Stimulated activated CD4-positive, alpha-beta T cell treated with anti-CD3 and anti-CD28 coated beads, TNF-alpha, amount 100 ng/mL, for 1 hour (primary cell): ENCODE measurements around the gene MUC2.

ENCODE experiments used
- DNase-seq, 3 donors: peaks; one replicate each; pipeline ENCODE4 v3.0.0-alpha.2; 2020; ENCODE audit warnings: low read depth in 3 of 3, low spot score in 1 of 3

The MUC2 gene

DNA sequence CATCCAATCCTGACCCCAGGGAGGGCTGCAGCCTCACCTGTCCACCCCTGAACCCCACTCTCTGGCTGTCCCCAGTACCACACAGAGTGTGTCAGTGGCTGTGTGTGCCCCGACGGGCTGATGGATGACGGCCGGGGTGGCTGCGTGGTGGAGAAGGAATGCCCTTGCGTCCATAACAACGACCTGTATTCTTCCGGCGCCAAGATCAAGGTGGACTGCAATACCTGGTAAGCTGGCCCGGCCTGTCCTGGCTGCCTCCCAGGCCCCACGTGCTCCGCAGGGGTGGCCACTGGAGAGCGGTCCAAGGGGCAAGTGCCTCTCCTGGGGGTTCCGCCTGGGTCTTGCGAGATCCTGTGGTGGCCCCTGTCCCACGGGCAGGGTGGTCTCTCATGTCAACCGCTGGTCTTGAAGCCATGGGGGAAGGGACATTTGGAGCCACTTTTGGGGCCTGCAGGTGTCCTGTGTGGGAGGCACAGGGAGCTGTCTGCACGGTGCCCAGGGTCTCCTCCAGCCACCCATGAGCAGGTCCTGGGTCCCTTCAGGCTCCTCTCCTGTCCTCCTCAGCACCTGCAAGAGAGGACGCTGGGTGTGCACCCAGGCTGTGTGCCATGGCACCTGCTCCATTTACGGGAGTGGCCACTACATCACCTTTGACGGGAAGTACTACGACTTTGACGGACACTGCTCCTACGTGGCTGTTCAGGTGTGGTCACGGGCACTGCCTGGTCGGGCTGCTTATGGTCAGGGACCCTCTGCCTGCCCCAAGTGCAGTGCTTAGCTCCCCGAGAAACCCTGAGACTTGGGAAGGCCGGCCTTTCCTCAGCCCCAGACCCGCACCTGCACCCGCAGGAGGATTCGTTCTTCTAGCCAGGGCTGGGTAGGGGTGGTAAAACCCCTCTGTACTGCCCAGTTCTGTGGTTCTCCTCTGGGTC is 11.8 kb downstream of the MUC2 start:
- no peak for DNase-seq

DNA sequence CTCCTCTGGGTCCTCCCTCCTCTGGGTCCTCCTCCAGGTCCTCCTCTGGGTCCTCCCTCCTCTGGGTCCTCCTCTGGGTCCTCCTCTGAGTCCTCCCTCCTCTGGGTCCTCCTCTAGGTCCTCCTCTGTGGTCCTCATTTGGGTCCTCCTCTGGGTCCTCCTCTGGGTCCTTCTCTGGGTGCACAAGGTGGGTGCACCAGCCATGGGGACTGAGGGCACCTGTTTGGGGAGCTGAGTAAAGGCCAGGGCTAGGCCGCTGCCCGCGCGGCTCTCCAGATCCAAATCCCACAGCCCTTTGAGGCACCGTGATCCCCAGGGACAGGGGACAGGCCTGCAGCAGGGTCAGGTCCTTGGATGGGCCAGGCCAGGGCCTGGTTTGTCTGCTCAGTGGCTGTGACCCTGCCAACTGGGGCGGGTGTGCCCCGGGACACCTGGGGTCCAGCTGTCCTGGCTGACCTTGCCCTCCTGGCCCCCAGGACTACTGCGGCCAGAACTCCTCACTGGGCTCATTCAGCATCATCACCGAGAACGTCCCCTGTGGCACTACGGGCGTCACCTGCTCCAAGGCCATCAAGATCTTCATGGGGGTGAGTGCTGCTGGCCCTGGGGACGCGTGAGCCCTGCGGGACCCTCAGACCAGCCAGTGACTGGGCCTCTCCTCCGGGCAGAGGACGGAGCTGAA is 12.7 kb downstream of the MUC2 start:
- no peak for DNase-seq

DNA sequence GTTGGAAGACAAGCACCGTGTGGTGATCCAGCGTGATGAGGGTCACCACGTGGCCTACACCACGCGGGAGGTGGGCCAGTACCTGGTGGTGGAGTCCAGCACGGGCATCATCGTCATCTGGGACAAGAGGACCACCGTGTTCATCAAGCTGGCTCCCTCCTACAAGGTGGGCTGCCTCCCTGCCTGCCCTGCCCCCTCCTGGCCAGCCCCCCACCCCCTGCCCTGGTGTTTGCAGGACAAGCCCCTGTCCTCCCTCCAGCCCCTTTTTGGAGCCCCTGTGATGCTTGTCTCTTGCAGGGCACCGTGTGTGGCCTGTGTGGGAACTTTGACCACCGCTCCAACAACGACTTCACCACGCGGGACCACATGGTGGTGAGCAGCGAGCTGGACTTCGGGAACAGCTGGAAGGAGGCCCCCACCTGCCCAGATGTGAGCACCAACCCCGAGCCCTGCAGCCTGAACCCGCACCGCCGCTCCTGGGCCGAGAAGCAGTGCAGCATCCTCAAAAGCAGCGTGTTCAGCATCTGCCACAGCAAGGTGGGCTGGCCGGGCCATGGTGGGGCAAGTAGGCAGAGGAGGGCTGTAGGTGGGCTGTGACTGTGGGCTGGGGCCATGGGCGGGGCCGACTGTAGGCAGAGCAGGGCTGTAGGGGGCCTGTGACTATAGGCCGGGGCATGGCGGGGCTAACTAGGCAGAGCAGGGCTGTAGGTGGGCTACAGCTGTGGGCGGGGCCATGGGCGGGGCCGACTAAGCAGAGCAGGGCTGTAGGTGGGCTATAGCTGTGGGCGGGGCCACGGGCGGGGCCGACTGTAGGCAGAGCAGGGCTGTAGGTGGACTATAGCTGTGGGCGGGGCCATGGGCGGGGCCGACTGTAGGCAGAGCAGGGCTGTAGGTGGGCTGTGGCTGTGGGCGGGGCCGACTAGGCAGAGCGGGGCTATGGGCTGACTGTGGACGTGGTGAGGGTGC is 13.6 kb downstream of the MUC2 start:
- DNase-seq: no peak

DNA sequence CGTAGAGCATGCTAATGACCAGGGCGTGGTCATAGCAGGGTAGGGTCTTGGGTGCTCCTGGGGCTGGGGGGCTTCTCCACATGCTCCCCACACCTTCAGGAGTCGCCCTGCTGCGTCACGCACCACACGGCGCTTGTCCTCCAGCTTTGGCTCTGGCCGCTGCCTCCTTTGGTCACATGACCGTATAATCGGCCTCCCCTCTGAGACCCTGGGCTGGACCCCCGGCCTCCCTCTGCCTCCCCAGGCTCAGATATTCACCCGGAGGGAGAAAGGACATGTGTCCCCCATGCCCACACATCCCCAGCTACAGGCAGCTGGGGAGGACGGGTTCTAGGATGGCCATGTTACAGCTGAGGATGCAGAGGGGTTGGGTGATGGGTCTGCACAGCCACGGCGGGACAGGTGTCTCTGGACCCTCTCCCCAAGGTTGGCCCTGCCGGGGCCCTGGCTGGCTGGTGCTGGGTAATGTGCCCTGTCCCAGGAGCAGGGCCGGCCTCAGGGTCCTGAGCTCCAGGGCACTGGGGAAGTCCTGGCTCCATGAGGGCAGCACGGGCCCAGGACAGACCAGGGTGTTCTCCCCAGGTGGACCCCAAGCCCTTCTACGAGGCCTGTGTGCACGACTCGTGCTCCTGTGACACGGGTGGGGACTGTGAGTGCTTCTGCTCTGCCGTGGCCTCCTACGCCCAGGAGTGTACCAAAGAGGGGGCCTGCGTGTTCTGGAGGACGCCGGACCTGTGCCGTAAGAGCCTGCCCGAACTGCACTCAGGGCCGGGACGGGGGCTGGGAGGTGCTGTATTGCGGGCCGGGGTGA is 14.5 kb downstream of the MUC2 start:
- no peak for DNase-seq

DNA sequence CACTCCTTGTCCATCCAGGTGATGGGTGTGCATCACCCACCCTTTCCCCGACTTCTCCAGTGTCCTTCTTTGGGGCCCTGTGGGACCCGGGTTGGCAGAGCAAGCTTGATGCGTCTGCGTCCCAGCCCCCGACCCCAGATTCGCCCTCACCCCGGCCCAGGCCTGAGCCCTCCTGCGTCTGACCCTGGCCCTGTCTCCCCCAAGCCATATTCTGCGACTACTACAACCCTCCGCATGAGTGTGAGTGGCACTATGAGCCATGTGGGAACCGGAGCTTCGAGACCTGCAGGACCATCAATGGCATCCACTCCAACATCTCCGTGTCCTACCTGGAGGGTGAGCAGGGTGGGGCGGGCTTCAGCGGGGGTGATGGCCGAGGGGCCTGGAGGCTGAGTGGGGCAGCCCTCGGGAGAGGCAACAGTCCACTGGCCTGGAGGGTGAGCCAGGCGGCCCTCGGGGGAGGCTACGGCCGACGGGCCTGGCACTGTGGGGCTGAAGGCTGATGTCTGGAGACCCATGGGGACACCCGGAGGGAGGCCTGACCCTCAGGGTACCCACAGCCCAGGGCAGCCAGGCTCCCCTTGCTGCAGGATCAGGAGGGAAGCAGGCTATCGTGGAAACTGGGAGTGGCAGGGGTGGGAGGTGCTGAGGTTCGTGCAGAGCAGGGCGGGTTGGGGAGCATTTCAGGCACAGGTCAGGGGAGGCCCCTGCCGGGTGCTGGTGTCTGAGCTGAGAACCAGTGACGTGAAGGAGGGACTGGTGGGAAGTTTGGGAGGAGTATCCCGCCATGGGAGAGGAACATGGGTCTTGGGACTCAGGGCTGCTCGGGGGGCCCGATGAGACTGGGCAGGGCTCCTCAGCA is 15.3 kb downstream of the MUC2 start:
- no peak for DNase-seq

DNA sequence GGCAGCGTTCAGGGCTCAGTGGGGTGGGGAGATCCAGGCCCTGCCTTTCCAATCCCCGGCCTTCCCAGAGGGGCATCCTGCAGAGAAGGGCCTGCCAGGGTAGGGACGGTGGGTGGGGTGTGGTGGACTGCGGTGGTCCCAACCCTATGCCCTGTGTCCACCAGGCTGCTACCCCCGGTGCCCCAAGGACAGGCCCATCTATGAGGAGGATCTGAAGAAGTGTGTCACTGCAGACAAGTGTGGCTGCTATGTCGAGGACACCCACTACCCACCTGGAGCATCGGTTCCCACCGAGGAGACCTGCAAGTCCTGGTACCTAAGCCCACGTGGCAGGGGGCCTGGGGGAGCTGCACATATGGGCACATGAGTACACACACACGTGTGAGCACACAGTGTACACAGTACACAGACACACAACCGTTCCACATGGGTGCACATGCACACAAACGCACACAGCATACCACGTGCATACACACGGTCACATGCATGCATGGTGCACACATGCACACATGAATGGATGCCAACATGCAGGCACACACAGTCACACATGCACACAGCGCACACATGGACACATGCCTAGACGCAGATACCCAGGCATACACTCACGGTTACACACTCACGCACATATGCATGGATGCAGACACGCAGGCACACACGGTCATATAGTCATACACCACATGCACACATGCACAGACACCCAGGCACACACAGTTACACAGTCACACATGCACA is 16.1 kb downstream of the MUC2 start:
- DNase-seq: no peak

DNA sequence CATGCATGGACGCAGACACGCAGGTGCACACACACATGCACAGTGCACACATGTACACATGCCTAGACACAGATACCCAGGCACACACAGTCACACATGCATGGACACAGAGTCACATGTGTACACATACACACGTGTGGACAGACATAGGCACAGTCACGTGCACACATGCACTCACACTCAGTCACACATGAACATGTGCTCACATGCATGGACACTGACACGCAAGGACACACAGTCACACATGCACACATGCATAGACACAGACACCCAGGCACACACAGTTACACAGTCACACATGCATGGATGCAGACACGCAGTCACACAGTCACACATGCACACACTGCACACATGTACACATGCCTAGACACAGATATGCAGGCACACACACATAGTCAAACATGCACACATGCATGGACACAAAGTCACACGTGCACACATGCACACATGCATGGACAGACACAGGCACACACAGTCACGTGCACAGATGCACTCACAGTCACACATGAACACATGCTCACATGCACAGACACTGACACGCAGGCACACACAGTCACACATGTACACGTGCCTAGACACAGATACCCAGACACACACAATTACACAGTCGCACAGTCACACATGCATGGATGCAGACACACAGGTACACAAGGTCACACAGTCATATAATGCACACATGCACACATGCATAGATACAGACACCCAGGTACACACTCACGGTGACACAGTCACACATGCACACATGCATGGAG is 16.8 kb downstream of the MUC2 start:
- no peak for DNase-seq

DNA sequence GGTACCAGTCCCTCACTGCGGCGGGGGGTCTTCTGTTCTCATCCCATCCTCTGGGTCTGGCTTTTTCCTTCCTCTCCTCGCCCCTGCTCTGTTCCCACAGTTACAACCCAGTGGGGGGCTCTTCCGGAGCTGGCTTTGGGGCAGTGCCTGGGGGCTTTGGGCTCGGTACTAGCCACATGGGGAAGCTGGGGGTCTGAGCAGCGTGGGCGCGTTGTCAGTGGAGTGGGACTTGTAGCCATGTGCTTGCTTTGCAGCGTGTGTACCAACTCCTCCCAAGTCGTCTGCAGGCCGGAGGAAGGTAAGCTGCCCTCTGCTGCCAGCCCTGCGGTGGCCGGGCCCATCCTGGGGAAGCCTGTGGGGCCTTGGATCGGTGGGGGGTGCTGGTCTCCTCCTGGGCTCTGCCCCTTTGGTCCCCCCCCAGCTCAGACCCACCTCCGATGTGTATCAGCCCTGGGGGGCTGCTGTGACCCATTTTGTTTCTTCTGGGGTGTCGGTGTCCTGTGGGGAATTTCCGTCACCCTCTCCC is 17.5 kb downstream of the MUC2 start:
- DNase-seq: no peak

DNA sequence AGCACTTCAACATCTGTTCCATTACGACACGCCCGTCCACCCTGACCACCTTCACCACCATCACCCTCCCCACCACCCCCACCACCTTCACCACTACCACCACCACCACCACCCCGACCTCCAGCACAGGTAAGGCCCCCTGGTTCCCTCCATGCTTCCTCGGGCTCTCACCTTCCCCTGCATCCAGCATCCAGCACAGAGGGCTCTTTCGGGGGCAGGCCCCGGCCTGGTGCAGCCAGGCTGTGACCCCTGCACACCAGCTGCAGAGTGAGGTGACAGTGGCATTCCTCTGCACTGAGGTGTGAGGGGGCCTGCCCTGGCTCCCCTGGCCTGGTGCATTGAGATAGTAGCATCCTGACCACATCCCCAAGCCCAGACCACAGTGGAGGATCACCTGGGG is 18.2 kb downstream of the MUC2 start:
- DNase-seq: no peak

DNA sequence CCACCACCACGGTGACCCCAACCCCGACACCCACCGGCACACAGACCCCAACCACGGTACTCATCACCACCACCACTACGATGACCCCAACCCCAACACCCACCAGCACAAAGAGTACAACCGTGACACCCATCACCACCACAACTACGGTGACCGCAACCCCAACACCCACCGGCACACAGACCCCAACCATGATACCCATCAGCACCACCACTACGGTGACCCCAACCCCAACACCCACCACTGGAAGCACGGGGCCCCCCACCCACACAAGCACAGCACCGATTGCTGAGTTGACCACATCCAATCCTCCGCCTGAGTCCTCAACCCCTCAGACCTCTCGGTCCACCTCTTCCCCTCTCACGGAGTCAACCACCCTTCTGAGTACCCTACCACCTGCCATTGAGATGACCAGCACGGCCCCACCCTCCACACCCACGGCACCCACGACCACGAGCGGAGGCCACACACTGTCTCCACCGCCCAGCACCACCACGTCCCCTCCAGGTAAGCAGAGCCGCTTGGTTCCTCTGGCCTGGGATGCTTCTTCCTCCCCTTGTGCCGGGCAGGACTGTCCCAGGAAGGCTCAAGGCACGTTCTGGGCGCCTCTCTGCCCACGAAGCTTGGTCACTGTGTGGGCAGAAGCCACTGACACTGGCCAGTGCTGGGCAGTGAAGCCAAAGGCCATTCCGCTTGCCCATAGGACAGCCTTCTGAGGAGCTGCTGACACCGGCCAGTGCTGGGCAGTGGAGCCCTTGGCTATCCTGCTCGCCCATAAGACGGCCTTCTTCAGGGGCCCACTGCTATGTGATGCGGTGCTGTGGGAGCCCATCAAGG is 25.1 kb downstream of the MUC2 start:
- no peak for DNase-seq

DNA sequence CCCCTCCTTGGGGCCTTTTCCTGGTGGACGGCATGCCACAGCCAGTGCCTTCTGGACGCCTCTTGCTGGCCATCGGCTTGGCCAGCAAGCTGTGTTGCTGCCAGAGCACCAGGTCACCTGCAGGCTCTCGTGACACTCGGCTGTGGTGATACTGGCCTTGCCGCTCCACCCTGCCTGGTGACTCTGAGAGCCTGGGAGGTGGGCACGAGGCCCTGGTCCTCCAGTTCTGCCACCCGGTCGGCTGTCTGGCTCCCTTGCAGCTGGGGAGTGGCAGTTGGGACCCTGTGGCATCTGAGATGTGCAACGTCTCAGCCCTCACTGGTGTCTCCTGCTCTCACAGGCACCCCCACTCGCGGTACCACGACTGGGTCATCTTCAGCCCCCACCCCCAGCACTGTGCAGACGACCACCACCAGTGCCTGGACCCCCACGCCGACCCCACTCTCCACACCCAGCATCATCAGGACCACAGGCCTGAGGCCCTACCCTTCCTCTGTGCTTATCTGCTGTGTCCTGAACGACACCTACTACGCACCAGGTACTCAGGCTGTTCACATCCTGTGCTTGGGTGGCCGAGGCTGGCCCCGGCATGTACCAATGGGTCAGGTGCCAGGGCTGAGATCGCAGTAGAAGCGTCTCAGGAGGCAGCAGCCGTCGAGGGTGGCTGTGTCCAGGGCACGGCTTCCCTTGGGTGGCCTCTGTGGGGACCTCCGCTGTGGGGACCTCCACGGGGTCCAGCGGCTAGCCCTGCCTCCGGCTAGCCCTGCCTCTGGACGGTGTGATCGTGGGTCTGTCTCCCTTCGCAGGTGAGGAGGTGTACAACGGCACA is 26.0 kb downstream of the MUC2 start:
- DNase-seq: no peak

DNA sequence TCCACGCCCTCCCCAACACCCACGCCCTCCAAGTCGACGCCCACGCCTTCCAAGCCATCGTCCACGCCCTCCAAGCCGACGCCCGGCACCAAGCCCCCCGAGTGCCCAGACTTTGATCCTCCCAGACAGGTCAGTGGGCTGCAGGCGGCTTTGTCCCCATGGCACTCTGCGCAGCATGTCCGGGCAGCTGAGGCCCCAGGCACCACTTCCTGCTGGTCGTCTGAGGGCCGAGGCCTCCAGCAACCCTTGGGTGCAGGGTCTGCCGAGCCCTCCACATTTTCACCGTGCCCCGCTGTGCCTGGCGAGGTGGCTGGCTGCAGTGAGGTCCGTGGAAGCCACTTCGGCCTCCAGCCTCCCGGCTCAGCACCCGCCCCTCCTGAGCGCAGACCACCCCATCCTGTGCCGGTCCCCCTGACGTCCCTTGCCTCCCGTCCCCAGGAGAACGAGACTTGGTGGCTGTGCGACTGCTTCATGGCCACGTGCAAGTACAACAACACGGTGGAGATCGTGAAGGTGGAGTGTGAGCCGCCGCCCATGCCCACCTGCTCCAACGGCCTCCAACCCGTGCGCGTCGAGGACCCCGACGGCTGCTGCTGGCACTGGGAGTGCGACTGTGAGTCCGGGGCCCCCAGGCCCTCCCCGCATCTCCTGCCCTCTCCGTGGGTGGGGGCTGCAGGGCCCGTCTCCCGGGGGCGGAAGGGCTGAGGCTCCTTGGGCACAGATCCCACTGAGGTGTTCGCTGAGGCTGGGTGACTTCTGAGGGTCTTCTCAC is 26.8 kb downstream of the MUC2 start:
- DNase-seq: no peak

DNA sequence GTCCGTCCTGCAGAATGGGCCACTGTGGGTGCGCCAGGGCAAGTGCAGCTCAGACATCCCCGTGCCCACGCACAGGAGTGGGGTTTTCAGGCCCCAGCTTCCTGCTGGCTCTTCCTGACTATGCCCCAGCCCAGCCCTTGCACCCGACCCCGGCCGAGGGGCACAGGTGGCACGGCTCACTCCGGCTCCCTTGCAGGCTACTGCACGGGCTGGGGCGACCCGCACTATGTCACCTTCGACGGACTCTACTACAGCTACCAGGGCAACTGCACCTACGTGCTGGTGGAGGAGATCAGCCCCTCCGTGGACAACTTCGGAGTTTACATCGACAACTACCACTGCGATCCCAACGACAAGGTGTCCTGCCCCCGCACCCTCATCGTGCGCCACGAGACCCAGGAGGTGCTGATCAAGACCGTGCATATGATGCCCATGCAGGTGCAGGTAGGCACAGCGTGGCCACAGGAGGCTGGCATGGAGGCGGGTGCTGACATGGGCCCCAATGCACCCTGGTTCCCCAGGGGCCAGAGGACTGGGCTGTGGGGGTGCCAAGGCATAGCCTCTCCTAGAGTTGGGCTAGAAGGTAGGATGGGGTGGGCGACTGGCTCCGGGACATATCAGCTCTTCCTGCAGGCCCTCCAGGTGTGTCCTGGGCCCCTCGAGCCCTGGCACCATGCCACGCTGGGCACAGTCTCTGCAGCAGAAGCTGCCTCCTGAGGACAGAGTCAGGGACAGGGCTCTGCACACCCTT is 27.7 kb downstream of the MUC2 start:
- no peak for DNase-seq

DNA sequence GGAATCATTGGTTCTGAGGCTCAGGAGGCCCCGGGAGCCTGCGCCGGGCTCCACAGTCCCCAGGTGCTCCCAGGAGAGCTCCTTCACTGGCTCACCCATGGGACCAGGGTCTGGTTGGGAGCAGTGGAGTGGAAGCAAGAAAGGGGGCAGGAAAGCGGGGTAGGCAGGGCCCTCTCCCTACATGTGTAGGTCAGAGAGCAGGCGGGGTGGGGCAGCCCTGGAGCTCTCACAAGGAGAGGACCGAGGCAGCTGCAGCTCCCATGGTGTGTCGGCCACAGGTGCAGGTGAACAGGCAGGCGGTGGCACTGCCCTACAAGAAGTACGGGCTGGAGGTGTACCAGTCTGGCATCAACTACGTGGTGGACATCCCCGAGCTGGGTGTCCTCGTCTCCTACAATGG is 28.3 kb downstream of the MUC2 start:
- DNase-seq: no peak
